ENCODE results near the gene CCDC90B.
"Not testable (repeated sequence)": the region's sequence is repeated elsewhere in the genome, so short reads cannot be mapped to it uniquely, and the experiment has no call there.

The CCDC90B gene

DNA sequence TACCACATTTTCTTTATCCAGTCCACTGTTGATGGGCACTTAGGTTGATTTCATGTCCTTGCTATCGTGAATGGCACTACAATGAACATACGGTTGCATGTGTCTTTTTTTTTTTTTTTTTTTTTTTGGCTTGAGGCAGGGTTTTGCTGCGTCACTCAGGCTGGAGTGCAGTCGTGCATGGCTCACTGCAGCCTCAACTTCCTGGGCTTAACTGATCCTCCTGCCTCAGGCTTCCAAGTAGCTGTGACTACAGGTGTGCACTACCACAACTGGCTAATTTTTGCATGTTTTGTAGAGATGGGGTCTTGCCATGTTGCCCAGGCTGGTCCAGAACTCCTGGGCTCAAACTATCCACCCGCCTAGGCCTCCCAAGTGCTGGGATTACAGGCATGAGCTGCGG lies 1.5 kb upstream of the CCDC90B start:
- no peak for DNase-seq (ENCODE audit: low read depth)

DNA sequence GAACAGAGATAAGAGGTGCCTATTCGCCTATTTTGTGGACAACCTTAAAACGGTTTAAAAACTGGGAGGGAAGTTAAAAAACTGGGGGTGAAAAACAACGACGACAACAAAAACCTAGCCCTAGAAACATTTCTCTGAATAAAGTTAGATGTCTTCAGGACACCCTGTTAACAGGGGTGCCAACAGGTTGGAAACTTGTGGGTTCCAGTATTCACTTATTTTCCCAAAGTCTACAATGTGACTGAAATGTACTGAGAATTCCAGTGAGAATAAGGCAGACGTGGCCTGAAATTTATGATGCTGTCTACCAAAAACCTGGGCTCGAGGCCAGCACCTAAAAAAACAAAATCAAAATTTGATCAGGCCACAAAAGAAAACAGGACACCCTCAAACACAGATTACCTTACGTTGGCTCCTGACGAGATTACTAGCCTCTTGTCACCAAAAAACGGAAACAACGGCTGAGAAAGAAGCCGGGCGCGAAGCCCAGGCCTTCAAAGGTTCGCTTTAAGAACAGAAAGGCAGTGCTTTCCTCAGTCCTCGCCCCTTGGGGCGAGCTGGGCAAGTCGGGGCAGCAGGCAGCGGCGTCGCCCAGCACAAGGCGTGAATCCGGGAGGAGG lies 906 bp downstream of the CCDC90B start:
- no peak for DNase-seq (ENCODE audit: low read depth)

DNA sequence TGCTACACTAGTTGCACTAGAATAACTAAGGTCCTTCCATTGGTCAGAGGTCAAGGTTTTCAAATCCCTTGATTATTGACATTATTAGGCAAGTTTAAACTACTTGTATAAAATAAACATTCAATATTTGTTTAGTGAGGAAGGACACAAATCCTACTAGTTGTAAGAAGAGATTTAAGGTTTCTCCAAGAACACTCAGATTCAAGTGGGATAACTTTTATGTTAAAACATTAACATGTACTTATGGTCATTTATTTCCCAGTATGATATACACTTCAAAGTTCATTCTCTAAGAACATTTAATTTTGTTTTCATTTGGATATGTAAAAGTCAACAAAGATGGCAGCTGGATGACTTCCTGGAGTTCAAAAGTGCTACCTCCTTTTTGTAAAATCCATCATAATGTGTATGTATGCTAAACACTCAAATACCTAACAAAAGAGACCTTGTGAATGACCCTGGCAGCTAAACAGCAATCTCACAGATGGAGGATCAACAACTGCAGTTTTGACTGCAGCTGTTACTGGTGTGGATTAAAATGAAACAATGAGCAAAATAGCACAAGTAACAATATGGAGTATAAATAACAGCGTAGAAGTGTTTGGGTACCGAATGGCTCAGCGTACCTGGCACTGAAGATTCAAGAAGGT lies 1.5 kb downstream of the CCDC90B start:
- DNase-seq (ENCODE audit: low read depth) = no peak

DNA sequence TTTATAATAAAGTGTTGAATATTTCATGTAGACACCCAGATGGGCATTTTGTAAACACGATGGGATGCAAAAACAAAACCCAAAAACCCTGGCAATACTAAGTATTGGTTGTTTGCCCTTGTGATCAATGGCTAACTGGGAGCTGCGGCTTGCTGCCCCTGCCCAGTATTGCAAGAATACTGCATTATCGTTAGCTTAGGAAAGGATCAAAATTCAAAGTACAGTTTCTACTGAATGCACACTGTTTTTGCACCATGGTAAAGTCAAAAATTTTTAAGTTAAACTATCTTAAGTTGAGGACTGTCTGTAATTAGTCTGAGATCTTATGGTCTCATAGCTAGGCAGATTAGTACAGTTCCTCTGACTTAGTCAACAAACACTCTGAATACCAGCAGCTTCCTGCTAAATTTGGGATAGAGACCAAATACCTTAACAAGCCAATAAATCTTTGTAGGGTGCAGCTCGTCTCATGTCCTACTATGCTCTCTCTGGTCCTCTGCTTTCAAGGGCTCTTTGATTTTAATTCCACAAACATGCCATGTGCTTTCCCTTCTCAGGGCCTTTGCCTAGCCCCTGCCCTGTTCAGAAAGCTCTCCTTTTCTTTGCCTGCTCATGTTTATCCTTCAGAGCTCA lies 4.0 kb downstream of the CCDC90B start:
- DNase-seq (ENCODE audit: low read depth) = no peak

DNA sequence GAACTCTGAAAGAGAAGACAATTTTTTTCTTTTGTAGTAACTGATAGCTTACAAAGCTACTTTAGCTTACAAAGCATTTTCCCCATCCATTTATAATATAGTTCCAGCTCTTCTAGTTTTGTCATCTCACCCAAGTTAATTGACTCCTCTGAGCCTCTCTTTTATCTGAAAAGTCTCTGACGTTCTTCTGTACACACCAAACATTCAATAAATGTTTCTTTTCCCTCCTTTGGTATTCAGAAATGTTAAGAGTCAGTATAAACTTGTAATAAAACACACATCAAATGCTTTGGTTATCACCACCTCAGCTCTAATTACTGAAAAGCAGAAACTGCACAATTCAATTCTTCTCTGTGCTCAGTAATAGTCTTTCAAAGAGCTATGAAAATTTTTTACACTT lies 5.9 kb downstream of the CCDC90B start:
- no peak for DNase-seq (ENCODE audit: low read depth)

DNA sequence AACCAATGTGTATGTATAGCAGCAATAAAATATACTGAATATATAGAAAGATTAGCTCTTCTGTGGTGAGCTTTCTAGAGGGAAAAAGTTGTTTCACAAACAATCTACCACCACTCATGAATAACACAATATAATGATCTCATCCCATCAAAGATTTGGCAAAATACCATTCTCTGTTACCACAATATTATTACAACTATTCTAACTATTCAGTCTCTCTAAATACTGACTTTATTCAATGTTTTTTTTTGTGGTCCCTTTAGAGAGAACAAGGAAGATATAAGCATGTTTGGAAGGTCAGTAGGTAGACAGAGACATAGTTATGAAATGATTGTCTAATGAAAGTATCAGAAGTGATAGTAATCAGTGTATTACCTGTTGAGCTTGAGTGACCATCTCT lies 7.8 kb downstream of the CCDC90B start:
- DNase-seq (ENCODE audit: low read depth) = no peak

DNA sequence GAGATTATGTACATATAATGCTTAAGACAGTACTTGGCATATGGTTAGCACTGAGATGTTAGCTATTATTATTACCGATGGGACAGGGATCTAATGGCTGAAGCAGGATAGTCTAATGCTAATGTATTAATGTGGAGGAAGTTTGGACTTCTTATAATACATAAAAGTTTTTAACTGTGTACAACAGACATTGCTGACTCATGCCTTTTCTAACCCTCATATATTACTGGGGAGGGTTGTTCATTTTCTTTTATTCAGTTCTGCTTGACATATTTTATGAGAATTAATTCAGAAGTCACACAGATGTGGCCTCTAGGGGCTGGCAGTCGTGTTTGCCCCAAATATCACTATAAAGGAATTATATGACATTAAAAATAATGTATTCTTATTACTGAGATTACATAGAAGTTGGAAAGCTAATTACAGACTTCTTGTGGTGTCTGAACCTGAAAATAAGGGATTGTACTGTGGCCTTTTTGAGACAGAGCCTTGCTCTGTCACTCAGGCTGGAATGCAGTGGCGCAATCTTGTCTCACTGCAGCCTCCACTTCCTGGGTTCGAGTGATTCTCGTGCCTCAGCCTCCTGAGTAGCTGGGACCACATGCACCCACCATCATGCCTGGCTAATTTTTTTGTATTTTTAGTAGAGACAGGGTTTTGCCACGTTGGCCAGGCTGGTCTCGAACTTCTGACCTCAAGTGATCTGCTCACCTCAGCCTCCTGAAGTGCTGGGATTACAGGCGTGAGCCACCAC lies 10.1 kb downstream of the CCDC90B start:
- no peak for DNase-seq (ENCODE audit: low read depth)

DNA sequence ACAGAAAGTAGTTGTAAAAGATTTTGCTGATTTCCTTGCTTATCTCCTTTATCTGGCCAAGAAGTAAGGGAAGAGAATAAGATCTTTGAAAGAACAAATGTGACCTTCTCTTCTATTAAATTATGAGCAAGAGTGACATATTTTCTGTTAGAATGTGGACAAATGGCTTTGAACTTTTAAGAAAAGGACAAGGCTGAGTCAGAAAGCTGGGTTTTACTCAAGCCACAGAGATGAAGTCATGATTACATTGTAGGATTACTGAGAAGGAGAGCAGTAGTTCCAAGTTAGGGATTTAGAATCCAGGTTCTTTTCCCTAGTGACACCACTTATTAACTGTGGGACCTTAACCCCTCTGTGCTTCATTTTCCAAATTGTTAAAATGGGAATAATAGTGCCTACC lies 13.5 kb downstream of the CCDC90B start:
- DNase-seq (ENCODE audit: low read depth) = peak; percentile 75

DNA sequence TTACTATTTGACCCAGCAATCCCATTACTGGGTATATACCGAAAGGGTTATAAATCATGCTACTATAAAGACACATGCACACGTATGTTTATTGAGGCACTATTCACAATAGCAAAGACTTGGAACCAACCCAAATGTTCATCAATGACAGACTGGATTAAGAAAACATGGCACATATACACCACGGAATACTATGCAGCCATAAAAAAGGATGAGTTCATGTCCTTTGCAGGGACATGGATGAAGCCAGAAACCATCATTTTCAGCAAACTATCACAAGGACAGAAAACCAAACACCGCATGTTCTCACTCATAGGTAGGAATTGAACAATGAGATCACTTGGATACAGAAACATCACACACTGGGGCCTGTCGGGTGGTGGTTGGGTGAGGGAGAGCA lies 14.4 kb downstream of the CCDC90B start:
- DNase-seq (ENCODE audit: low read depth) = not testable (repeated sequence)

DNA sequence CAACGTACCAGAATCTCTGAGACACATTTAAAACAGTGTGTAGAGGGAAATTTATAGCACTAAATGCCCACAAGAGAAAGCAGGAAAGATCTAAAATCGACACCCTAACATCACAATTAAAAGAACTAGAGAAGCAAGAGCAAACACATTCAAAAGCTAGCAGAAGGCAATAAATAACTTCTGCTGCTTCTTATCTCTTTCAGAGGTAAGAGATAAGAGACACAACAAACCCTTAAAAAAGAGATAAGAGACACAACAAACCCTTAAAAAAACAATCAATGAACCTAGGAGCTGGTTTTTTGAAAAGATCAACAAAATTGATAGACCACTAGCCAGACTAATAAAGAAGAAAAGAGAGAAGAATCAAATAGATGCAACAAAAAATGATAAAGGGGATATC lies 17.1 kb downstream of the CCDC90B start:
- DNase-seq (ENCODE audit: low read depth) = not testable (repeated sequence)

DNA sequence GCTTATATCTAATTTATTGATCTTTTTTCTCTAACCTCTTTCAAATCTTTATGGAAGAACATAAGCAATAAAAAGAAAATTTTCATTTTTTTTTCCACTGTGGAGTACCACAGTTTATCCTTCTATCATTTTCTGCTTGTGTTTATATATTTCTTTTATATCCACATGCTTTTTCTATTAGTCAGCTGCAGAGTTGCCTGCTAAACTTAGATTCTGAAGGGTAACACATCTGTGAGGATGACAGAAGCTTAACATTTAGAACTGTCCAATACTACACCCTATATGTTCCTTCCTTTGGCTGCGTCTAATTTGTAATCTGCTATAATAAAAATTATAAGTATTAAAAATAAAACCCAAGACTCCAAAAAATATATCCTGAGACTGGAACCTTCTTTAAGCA lies 20.8 kb downstream of the CCDC90B start:
- DNase-seq (ENCODE audit: low read depth) = peak; percentile 44

DNA sequence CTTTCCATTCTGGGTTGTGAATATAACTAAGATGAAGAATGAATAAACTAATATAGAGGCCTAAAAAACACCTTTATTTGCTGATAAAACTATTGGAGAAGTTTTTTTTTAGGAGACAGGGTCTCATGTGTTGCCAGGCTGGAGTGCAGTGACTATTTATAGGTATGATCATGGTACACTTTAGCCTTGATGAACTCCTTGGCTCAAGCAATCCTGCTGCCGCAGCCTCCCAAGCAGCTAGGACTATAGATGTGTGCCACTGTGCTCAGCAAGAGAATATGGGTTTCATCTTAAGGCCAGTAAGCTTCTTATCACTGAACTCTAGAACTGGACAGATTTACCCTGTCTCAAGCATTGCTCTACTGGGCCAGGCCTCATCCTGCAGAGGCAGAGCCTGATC lies 26.6 kb downstream of the CCDC90B start:
- DNase-seq (ENCODE audit: low read depth) = no peak

DNA sequence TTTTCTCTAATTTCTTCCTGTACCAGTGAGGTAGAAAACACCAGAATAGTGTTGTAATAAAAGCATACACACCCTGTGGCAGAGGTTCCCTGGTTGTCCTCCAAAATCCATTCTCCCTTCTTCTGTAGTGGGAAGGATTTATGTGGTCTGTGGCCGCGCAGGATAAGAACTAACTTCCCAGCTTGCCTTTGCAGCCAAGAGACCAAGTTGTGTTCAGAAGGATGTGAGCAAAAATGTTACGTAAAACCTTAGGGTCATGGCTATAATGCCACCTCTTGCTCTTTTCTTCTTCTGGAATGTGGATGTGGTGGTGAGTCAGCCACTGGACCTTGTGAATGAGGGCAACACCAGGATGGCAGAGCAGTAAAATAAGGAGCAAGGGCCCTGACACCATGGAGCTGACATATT lies 28.4 kb downstream of the CCDC90B start:
- peak; percentile 93 for DNase-seq (ENCODE audit: low read depth)

DNA sequence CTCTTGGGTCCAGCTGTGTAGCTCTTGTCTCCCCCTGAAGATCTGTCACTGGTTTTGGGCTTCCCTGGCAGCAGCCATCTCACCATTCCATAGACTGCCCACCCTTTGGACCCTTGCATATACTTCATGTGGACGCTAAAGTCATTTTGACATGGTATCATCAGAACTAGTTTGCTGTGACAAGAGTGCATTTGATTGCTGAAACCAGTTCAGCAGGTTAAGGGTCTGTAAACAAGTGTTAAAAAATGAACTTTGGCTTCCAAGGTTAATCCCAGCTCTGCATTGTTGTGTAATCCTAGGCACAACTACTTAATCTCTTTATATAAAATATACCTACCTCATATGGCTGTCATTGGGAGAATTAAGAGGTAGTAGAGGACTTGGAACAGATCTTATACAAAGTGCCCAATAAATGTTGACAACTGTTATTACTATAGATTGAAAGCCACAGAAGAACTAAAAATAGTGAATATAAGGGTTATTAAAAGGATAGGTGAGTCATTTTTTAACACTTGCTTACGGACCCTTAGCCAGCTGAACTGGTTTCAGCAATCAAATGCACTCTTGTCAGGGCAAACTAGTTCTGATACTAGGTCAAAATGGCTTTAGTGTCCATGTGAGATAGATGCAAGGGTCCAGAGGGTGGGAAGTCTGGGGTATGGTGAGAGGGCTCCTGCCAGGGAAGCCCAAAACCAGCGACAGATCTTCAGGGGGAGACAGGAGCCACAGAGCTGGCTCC lies 29.4 kb downstream of the CCDC90B start:
- no peak for DNase-seq (ENCODE audit: low read depth)

DNA sequence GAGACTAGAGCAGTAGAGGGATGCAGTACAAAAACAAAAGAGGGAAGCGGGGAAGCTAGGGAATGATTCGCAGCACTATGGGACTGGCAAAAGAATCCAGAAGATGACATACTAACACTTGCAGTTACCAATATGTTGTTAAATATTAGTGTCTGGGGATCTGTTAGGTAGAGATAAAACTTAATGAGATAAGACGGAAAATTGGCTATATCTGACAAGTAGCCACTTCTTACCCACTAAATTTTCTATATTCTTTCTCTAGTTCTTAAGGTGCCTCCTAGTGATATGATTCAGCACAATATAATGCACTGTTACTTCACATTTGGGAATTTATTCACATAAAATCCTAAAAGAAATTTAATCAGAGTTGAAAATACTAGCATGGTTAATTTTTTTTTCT lies 30.8 kb downstream of the CCDC90B start:
- no peak for DNase-seq (ENCODE audit: low read depth)

DNA sequence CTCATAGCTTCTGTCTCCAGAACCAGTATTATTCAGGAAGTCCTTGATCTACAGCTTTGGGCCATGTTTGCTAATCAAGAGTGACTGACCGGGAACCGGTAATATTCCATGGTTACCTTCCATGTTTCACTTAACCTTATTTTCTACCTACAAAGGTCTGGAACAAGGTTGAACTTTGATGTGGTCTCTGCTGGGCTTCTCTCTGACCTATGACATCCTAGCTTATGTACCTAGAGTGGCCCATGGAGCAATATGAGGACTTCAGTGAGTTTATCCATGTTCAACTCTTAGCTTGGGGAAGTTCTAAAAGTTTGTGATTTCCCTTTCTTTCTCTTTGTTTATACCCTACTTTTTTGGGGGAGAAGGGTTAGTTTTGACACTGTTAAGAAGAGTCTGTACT lies 33.2 kb downstream of the CCDC90B start:
- DNase-seq (ENCODE audit: low read depth) = no peak

DNA sequence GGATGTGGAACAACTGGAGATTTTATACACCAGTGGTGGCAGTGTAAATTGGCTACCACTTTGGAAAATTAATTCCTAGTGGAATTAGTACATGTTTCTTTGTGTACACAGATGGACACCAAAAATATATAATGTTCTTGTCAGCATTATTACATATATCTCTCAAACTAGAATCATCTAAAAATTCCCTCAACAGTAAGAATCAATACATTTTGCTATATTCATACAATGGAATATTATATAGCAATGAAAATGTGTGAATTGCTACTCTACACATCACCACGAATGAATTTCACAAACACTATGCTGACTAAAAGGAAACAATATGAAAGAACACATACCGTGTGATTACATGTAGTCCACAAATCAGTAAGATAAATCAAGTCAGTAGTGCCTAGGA lies 33.9 kb downstream of the CCDC90B start:
- no peak for DNase-seq (ENCODE audit: low read depth)

DNA sequence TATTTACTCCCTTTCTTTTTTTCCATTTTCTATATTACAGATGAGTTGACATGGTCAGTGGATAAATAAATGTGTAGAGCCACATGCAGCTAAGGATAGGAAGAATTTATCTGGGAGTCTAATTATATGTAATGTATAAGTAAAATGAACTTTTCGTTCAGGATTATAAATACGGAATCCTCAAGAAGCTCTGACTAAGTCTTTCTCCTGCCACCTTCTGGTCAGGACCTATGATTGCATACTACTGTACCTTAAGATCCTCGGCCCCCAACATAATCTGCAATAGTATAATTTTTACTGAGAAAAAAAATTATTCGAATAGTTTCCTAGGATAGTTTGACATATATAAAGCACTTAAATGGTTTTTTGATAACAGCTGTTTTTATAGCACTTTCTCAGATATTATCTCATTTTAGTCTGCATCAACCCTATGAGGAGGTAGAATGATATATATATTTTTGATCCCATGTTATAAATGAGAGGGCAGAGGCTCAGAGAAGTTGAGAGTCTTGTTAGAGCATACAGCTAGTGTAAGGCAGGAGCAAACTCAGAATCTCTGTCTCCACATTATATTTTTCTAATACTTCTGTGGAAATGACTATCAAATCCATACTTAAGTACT lies 36.1 kb downstream of the CCDC90B start:
- peak; percentile 70 for DNase-seq (ENCODE audit: low read depth)

DNA sequence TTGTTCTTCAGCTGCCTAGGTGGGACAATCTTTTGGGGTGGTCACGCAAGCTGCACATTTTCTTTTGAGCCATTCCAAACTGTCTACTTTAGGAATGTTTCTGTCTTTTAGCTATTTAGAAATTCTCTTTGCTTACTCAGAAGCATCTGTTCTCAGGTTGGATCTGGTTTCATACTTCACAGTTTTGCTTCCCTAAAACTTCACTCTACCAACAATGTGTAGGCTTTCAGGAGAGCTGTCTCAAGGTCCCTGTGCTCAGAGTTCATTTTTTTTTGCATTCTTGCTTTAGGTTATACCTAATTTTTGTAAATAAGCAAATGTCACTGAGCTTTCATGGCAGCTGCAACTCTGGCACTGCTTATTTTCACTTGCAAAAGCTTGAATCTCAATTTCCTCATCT lies 36.7 kb downstream of the CCDC90B start:
- no peak for DNase-seq (ENCODE audit: low read depth)

DNA sequence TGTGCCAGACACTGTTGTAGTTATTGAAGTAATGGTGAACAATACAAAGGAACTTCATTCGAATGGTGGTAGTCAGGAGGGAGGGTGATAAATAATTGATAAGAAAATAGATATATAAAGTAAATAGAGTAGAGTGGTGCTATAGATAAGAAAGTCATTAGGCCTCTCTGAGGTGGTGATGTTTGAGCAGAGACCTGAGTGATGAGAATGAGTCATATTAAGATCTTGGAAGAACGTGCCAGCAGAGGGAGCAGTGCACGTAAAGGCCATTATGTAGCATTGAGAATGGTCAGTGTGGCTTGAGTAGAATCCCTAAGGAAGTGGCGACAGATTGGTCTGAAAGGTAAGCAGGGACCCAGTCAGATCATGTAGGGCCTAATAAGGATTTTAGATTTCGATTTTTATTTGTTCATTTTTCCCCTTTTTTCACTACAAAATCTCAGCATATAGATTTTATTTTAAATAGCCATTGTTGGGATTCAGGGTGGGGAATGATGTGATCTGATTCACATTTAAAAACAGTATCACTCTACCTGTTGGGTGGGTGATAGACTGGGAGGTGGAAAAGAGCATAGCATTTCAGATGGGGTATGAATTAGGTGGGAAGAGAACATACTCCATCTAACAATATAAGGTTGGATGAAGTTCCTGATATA lies 44.7 kb downstream of the CCDC90B start:
- DNase-seq (ENCODE audit: low read depth) = peak; percentile 82

DNA sequence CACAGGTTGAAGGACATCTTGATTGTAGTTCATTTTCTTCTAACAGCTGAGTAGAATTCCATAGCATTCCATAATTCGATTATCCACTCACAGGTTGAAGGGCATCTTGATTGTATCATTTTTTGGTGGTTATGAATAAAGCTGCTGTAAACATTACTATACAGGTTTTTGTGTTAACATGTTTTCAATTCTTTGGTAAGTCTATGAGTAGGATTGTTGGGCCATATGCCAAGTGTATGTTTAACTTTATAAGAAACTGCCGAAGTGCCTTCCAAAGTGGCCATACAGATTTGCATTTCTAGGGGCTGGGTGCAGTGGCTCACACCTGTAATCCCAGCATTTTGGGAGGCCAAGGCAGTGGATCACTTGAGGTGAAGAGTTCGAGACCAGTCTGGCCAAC lies 48.1 kb downstream of the CCDC90B start:
- no peak for DNase-seq (ENCODE audit: low read depth)

All from ELR (cell line).